K562 (cell line): ENCODE results near the gene TRPM8. TPM values are rescaled to one million over a fixed set of nuclear protein-coding genes. Genes with fewer than 3 reads are reported as not detected.

Source experiments
- ATAC-seq: fragments of 200-7000 bp; cut with Tn5 transposase; 3 replicates; pipeline ENCODE4 v1.9.1; 2020; ENCODE audit warnings: moderate library complexity
- BruUV-seq: library from RNA; stranded (reverse); fragments of 400-500 nt; replicated peaks from 2 replicates; lab custom pipeline; 2021; lab: Mats Ljungman, UMichigan
- CTCF ChIA-PET: fragments of 300-600 bp; formaldehyde crosslinking; extraction: SDS; loops from one replicate; lab custom pipeline; 2021; ENCODE audit warnings: low intra/inter-chr PET ratio; lab: Yijun Ruan, JAX
- POLR2A ChIA-PET: fragments of 300-600, 350-650 bp; sonication (Branson Sonifier 250); formaldehyde crosslinking; extraction: SDS; loops from one replicate; lab custom pipeline; 2021; ENCODE audit warnings: antibody characterized with exemption, inconsistent platforms; lab: Yijun Ruan, JAX
- DNase-seq, 4 experiments: peaks; one replicate each; pipeline versions ENCODE4 v3.0.0 to v3.0.0-alpha.2; 2011 to 2018; ENCODE audit warnings: low spot score in 3 of 4, mixed read lengths in 3 of 4; ENCODE audit errors: extremely low read depth in 1 of 4
- FAIRE-seq: peaks from 2 replicates; lab custom pipeline; 2011; peaks lifted over from hg19 to GRCh38; lab: Jason Lieb, UNC
- H2AFZ ChIP-seq: 2 replicates; pipeline ENCODE4 v1.6.0; 2011; ENCODE audit warnings: low read depth, low read length, control low read depth, inconsistent platforms
- H3K27ac ChIP-seq: fragments of 200-600 bp; 3 replicates; pipeline ENCODE4 v1.8.0; 2011; ENCODE audit warnings: low read depth, mild to moderate bottlenecking, control low read depth, inconsistent platforms, low read length, moderate library complexity, mixed read lengths; ENCODE audit errors: extremely low read depth
- H3K27me3 ChIP-seq, 2 experiments: fragments of 300-600 bp in 1 of 2; 2 replicates in 1 of 2; 3 replicates in 1 of 2; pipeline versions ENCODE4 v1.6.0 to v1.8.0; 2011; ENCODE audit warnings: inconsistent platforms in 2 of 2, low read length in 2 of 2, mild to moderate bottlenecking in 1 of 2, mixed read lengths in 1 of 2, moderate library complexity in 1 of 2; ENCODE audit not compliant: control insufficient read depth in 2 of 2, insufficient read depth in 2 of 2
- H3K36me3 ChIP-seq: fragments of 300-600 bp; 3 replicates; pipeline ENCODE4 v1.8.0; 2011; ENCODE audit warnings: mild to moderate bottlenecking, low read length, inconsistent platforms; ENCODE audit not compliant: control insufficient read depth, insufficient read depth
- H3K4me1 ChIP-seq, 2 experiments: fragments of 200-600 bp in 1 of 2; replicated peaks in 1 of 2; 2 replicates in 1 of 2; 3 replicates in 1 of 2; pipeline versions ENCODE4 v1.5.1 to v1.8.0; 2011; ENCODE audit warnings: inconsistent platforms in 2 of 2, low read length in 2 of 2, mild to moderate bottlenecking in 1 of 2, mixed read lengths in 1 of 2, moderate library complexity in 1 of 2; ENCODE audit not compliant: control insufficient read depth in 2 of 2, insufficient read depth in 2 of 2
- H3K4me2 ChIP-seq: 2 replicates; pipeline ENCODE4 v1.6.1; 2011; ENCODE audit warnings: low read length, control low read depth, inconsistent platforms, mixed read lengths; ENCODE audit not compliant: insufficient read depth
- H3K4me3 ChIP-seq: fragments of 200-600 bp; sonication (generic), shearing (Covaris generic); 2 replicates; pipeline ENCODE4 v1.5.1; 2016; ENCODE audit warnings: control low read depth, inconsistent platforms
- H3K79me2 ChIP-seq: fragments of 200-600 bp; 3 replicates; pipeline ENCODE4 v1.8.0; 2011; ENCODE audit warnings: low read length, inconsistent platforms; ENCODE audit not compliant: control insufficient read depth, insufficient read depth
- H3K9ac ChIP-seq, 2 experiments: 2 replicates each; pipeline versions ENCODE4 v1.6.0 to v1.6.1; 2011; ENCODE audit warnings: low read depth in 2 of 2, low read length in 2 of 2, control low read depth in 1 of 2, inconsistent platforms in 1 of 2, mild to moderate bottlenecking in 1 of 2, mixed read lengths in 1 of 2; ENCODE audit not compliant: insufficient read depth in 1 of 2
- H3K9me1 ChIP-seq: one replicate; pipeline ENCODE4 v1.6.0; 2011; ENCODE audit warnings: inconsistent platforms, mild to moderate bottlenecking, low read length, moderate library complexity; ENCODE audit not compliant: control insufficient read depth, insufficient read depth
- H3K9me3 ChIP-seq: replicated peaks from 2 replicates; pipeline ENCODE4 v1.5.1; 2011; ENCODE audit warnings: low read depth, low read length, inconsistent platforms; ENCODE audit not compliant: control insufficient read depth, insufficient read depth
- H4K20me1 ChIP-seq: replicated peaks from 2 replicates; pipeline ENCODE4 v1.6.1; 2011; ENCODE audit warnings: low read length, inconsistent platforms, mixed read lengths; ENCODE audit not compliant: control insufficient read depth, insufficient read depth
- CBFA2T3 ChIP-seq: fragments of 450-650 bp; IDR thresholded peaks from 2 replicates; pipeline ENCODE4 v1.6.1; 2017
- CHD1 ChIP-seq: fragments of 200-600 bp; sonication (generic); IDR thresholded peaks from one replicate; pipeline ENCODE4 v1.6.1; 2012; ENCODE audit warnings: mild to moderate bottlenecking, moderate library complexity, low read length, inconsistent platforms
- EWSR1 ChIP-seq: fragments of 450-650 bp; IDR thresholded peaks from 2 replicates; pipeline ENCODE4 v1.6.1; 2018; ENCODE audit warnings: borderline replicate concordance, mild to moderate bottlenecking, low read depth, moderate library complexity; ENCODE audit not compliant: partially characterized antibody
- FOXJ3 ChIP-seq: sonication (generic); formaldehyde crosslinking; IDR thresholded peaks from 2 replicates; pipeline ENCODE4 v1.4.0; 2020; ENCODE audit warnings: mild to moderate bottlenecking, missing genetic modification reagents
- HNRNPL ChIP-seq: fragments of 200-400 bp; formaldehyde crosslinking; IDR thresholded peaks from 2 replicates; pipeline ENCODE4 v1.6.1; 2017; ENCODE audit warnings: low read depth, mild to moderate bottlenecking, low read length
- HNRNPUL1 ChIP-seq: fragments of 200-400 bp; formaldehyde crosslinking; IDR thresholded peaks from 2 replicates; pipeline ENCODE4 v1.6.1; 2017; ENCODE audit warnings: low read length
- MAFF ChIP-seq: IDR thresholded peaks from 2 replicates; pipeline ENCODE4 v1.6.1; 2012; ENCODE audit warnings: low read length, improper control_type of control experiment
- MCM3 ChIP-seq: fragments of 450-650 bp; IDR thresholded peaks from 2 replicates; pipeline ENCODE4 v1.6.1; 2016
- RFX1 ChIP-seq: fragments of 450-650 bp; IDR thresholded peaks from 2 replicates; pipeline ENCODE4 v1.6.1; 2016; ENCODE audit warnings: mild to moderate bottlenecking, moderate library complexity
- TAF1 ChIP-seq: IDR thresholded peaks from 2 replicates; pipeline ENCODE4 v1.6.1; 2011; ENCODE audit warnings: mild to moderate bottlenecking, low read length, moderate library complexity; ENCODE audit not compliant: insufficient read depth, control insufficient read depth, severe bottlenecking; ENCODE audit errors: extremely low read depth
- TAF15 ChIP-seq: fragments of 200-400 bp; formaldehyde crosslinking; IDR thresholded peaks from 2 replicates; pipeline ENCODE4 v1.6.1; 2017; ENCODE audit warnings: mild to moderate bottlenecking, low read depth, low read length, moderate library complexity
- ZNF316 ChIP-seq: fragments of 450-650 bp; IDR thresholded peaks from 2 replicates; pipeline ENCODE4 v1.6.1; 2016
- ZNF830 ChIP-seq: fragments of 250-450 bp; sonication (Bioruptor Pico); IDR thresholded peaks from 2 replicates; pipeline ENCODE4 v1.5.0; 2021; ENCODE audit warnings: mild to moderate bottlenecking
- WGBS: fragments of 100-300 bp; shearing (Covaris generic); methylation state at CpG from one replicate; pipeline ENCODE4 v1.1.6; 2016; ENCODE audit warnings: low coverage, mixed read lengths; ENCODE audit not compliant: insufficient coverage; ENCODE audit errors: missing lambda C conversion rate; 5-methylcytosine and 5-hydroxymethylcytosine counted together
- in situ Hi-C: fragments of 300-500 bp; cut with MboI; formaldehyde crosslinking; loops from 4 replicates; pipeline ENCODE4 v1.15.0; 2018; ENCODE audit warnings: inconsistent platforms, mixed read lengths
- intact Hi-C: fragments of 100-400 bp; cut with micrococcal nuclease; formaldehyde crosslinking; loops from 2 replicates; pipeline ENCODE4 v1.14.2; 2022
- polyA plus RNA-seq, 8 experiments: library from polyadenylated mRNA; depleted of rRNA in 4 of 8; stranded (reverse) in 5 of 8; unstranded in 3 of 8; fragments of >200 nt; fragmentation: Nextera tagmentation in 2 of 8; fragmentation: Illumina TruSeq in 1 of 8; extraction: Ambion mirVana in 2 of 8; extraction: Trizol in 1 of 8; gene quantifications; 2 replicates each; pipeline versions ENCODE4 v1.2.1 to v1.2.3, GENCODE V29; 2011 to 2014; ENCODE audit warnings: inconsistent platforms in 1 of 8, missing spikeins in 1 of 8
- total RNA-seq, 7 experiments: library from RNA; depleted of rRNA in 6 of 7; stranded (reverse); fragments of >200 nt in 6 of 7; fragmentation: Illumina TruSeq in 2 of 7; extraction: Trizol in 2 of 7; gene quantifications; 2 replicates each; pipeline versions ENCODE4 v1.2.1 to v1.2.3, GENCODE V29; 2011 to 2021; ENCODE audit warnings: low replicate concordance in 1 of 7
- TF ChIP-seq, protein P1 (sequence below), 2 experiments: fragments of 450-650 bp in 1 of 2; sonication (generic) in 1 of 2; formaldehyde crosslinking; conservative IDR thresholded peaks; 2 replicates each; pipeline versions ENCODE4 v1.4.0 to v1.8.1; 2020 to 2022; ENCODE audit warnings: mild to moderate bottlenecking in 1 of 2, missing genetic modification reagents in 1 of 2
- TF ChIP-seq, protein P2 (sequence below): sonication (generic); formaldehyde crosslinking; IDR thresholded peaks from 2 replicates; pipeline ENCODE4 v1.9.0; 2022; ENCODE audit warnings: mild to moderate bottlenecking, missing genetic modification reagents

Gene TRPM8
- total and polyA plus RNA-seq, 9 of the 15 experiments (the other 6 are each of a cell fraction or from before 2014, with no cell fraction given), result not detected

DNA sequence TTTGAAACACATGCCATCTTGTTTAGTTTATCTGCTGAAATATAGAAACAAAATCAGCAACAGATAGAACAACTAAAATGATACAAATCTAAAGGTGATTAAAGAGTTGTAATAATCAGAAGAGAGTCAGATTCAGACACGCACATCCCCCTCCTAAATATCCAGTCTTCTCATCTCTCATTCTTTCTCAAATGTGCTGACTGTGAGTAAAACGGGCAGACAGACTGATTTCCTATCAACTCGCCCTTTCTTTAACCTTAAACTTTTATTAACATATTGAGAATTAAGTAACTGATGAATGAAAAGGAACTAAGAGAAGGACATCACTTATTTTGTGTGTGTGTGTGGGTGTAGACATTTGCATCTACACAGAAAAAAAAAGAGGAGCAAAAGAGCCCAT is 98.7 kb downstream of the TRPM8 start:
- no peak for FAIRE-seq

DNA sequence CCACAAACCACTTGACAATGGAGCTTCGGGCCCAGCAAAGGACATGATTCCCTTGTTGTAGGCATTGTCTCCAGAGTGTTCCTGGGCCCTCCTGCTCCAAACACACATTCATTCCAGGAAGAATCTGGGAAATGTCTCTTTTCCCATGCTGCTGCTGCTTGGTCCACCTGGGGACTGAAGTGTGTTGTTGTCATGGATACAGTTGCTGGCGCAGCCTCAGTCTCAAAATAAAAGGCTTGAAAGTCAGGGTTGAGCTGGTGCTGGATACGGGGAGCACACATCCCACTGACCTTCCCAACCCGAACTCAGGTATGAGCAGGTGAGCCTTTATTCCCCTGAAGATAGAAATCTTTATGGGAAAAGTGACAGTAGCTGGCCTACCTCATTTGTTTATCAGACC is 102.7 kb downstream of the TRPM8 start:
- H3K9me3 ChIP-seq, result no peaks in the 10 kb centered on the region
- no peak overlapping the region for H2AFZ ChIP-seq
- H3K79me2 ChIP-seq, result no peaks in the 10 kb centered on the region
- no peaks in the 10 kb centered on the region for H3K27me3 ChIP-seq
- ATAC-seq (no peak), DNase-seq (no peak)
- no peak for TF ChIP-seq FOXJ3 (CRISPR knock-in tag)
- TF ChIP-seq, protein P1, sequence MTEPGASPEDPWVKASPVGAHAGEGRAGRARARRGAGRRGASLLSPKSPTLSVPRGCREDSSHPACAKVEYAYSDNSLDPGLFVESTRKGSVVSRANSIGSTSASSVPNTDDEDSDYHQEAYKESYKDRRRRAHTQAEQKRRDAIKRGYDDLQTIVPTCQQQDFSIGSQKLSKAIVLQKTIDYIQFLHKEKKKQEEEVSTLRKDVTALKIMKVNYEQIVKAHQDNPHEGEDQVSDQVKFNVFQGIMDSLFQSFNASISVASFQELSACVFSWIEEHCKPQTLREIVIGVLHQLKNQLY (CRISPR knock-in tag; conservative IDR thresholded peaks at IDR 0.05), result no peak
- TF ChIP-seq RFX1, result peak; percentile 39; the same call in 1 of the 2 replicates
- no peak for TF ChIP-seq CHD1
- TF ChIP-seq HNRNPUL1, result no peak
- no peak for TF ChIP-seq EWSR1
- TF ChIP-seq HNRNPL, result no peak
- TF ChIP-seq, all 486 proteins: peak for 1
- Histone ChIP-seq H3K4me3 (no peak overlapping the region), H3K4me1 (no peaks in the 10 kb centered on the region), H4K20me1 (no peaks in the 10 kb centered on the region), H3K36me3 (no peaks in the 10 kb centered on the region), H3K4me2 (no peak overlapping the region), H3K9ac (no peak overlapping the region), H3K9me1 (no peaks in the 10 kb centered on the region), H3K27ac (no peak overlapping the region)
- in situ Hi-C loops (no loop called here), intact Hi-C loops (no loop called here)
- CTCF ChIA-PET, result no interaction called here
- no peak for FAIRE-seq
- 0% methylated on average over 3 of the region's 4 CpGs for WGBS
- POLR2A ChIA-PET, result no interaction called here
- no TSS peak for BruUV-seq

More for the DNA sequence above, 98.7 kb downstream of the TRPM8 start:
- TF ChIP-seq MCM3, result no peak
- no peak for TF ChIP-seq TAF1
- TF ChIP-seq CBFA2T3, result no peak
- TF ChIP-seq ZNF830 (CRISPR knock-in tag), result no peak
- TF ChIP-seq TAF15, result no peak
- peak; percentile 39 for TF ChIP-seq MAFF
- TF ChIP-seq ZNF316, result peak; percentile 41; the same call in 1 of the 2 replicates
- TF ChIP-seq, protein P2, sequence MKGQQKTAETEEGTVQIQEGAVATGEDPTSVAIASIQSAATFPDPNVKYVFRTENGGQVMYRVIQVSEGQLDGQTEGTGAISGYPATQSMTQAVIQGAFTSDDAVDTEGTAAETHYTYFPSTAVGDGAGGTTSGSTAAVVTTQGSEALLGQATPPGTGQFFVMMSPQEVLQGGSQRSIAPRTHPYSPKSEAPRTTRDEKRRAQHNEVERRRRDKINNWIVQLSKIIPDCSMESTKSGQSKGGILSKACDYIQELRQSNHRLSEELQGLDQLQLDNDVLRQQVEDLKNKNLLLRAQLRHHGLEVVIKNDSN (CRISPR knock-in tag), result no peak
- TF ChIP-seq, all 486 proteins: peak for 2
- H3K79me2 ChIP-seq, result no peaks in the 10 kb centered on the region
- H3K9me3 ChIP-seq, result no peaks in the 10 kb centered on the region
- no peaks in the 10 kb centered on the region for H4K20me1 ChIP-seq
- ChIA-PET POLR2A (interaction anchor here (1.2 kb wide), 1 partner anchor 173 kb away, joined by 4 read pairs; no protein-coding TSS in a partner anchor), CTCF (no interaction called here)
- no peaks in the 10 kb centered on the region for H3K9me1 ChIP-seq
- H3K4me1 ChIP-seq, result no peaks in the 10 kb centered on the region
- intact Hi-C loops, result no loop called here
- no peak overlapping the region for H2AFZ ChIP-seq
- H3K4me2 ChIP-seq, result no peak overlapping the region
- H3K9ac ChIP-seq, result no peak overlapping the region
- in situ Hi-C loops, result no loop called here
- no peak overlapping the region for H3K27ac ChIP-seq
- WGBS, result 0% methylated on average over 3 of the region's 3 CpGs
- no peaks in the 10 kb centered on the region for H3K36me3 ChIP-seq
- ATAC-seq (no peak), DNase-seq (no peak)
- H3K4me3 ChIP-seq, result no peak overlapping the region
- no peaks in the 10 kb centered on the region for H3K27me3 ChIP-seq
- no TSS peak for BruUV-seq
